HEK293 (cell line): ENCODE results near the gene HOXB9.

ENCODE experiments used
- CTCF ChIA-PET: fragments of 350-600 bp; formaldehyde crosslinking; extraction: SDS; loops from one replicate; lab custom pipeline; 2021; ENCODE audit warnings: antibody characterized with exemption; lab: Yijun Ruan, JAX
- POLR2A ChIA-PET: fragments of 300-600 bp; formaldehyde crosslinking; extraction: SDS; loops from one replicate; lab custom pipeline; 2020; ENCODE audit warnings: antibody characterized with exemption, inconsistent platforms; lab: Yijun Ruan, JAX
- H3K27ac ChIP-seq: fragments of 200-500 bp; sonication (Bioruptor generic); 2 replicates; pipeline ENCODE4 v1.5.1; 2014; ENCODE audit warnings: low read depth, low read length, control low read depth, inconsistent platforms; ENCODE audit errors: extremely low read depth
- H3K36me3 ChIP-seq, 2 experiments: fragments of 200-500 bp in 1 of 2; sonication (Bioruptor generic) in 1 of 2; 1 replicate in 1 of 2; 2 replicates in 1 of 2; pipeline ENCODE4 v1.5.1; 2014 to 2017; ENCODE audit warnings: inconsistent platforms in 2 of 2, low read length in 2 of 2; ENCODE audit not compliant: control insufficient read depth in 2 of 2, insufficient read depth in 1 of 2
- H3K4me1 ChIP-seq: fragments of 200-500 bp; sonication (Bioruptor generic); 2 replicates; pipeline ENCODE4 v1.5.1; 2014; ENCODE audit warnings: mild to moderate bottlenecking, low read length, inconsistent platforms; ENCODE audit not compliant: control insufficient read depth, insufficient read depth
- H3K4me3 ChIP-seq: 2 replicates; pipeline ENCODE4 v1.5.1; 2011; ENCODE audit warnings: low read depth, mild to moderate bottlenecking, control low read depth, low read length, moderate library complexity
- H3K9me3 ChIP-seq: fragments of 200-500 bp; sonication (Bioruptor generic); 2 replicates; pipeline ENCODE4 v1.5.1; 2014; ENCODE audit warnings: low read depth, low read length, inconsistent platforms; ENCODE audit not compliant: control insufficient read depth, insufficient read depth
- BCL6B ChIP-seq: fragments of 450-650 bp; formaldehyde crosslinking; IDR thresholded peaks from 2 replicates; pipeline ENCODE4 v1.5.1; 2017; ENCODE audit warnings: missing biosample characterization, missing genetic modification characterization
- ELK4 ChIP-seq: IDR thresholded peaks from 2 replicates; pipeline ENCODE4 v1.6.1; 2011; ENCODE audit warnings: mild to moderate bottlenecking, low read depth, low read length, borderline replicate concordance
- HIC1 ChIP-seq: fragments of 450-650 bp; formaldehyde crosslinking; IDR thresholded peaks from 2 replicates; pipeline ENCODE4 v1.5.1; 2016; ENCODE audit warnings: missing biosample characterization, missing genetic modification characterization
- HOXA7 ChIP-seq: sonication (generic); formaldehyde crosslinking; IDR thresholded peaks from 2 replicates; pipeline ENCODE4 v1.8.1; 2022; ENCODE audit warnings: missing genetic modification reagents, borderline replicate concordance
- KLF16 ChIP-seq: fragments of 450-650 bp; formaldehyde crosslinking; IDR thresholded peaks from 2 replicates; pipeline ENCODE4 v1.5.1; 2017; ENCODE audit warnings: missing biosample characterization, missing genetic modification characterization
- MZF1 ChIP-seq: fragments of 450-650 bp; formaldehyde crosslinking; IDR thresholded peaks from 2 replicates; pipeline ENCODE4 v1.5.1; 2017; ENCODE audit warnings: missing biosample characterization, missing genetic modification characterization, borderline replicate concordance
- SCRT2 ChIP-seq: fragments of 450-650 bp; formaldehyde crosslinking; IDR thresholded peaks from 2 replicates; pipeline ENCODE4 v1.5.1; 2016; ENCODE audit warnings: missing biosample characterization, missing genetic modification characterization
- SP7 ChIP-seq: fragments of 450-650 bp; formaldehyde crosslinking; IDR thresholded peaks from 2 replicates; pipeline ENCODE4 v1.5.1; 2016; ENCODE audit warnings: missing biosample characterization, missing genetic modification characterization
- ZBTB6 ChIP-seq: fragments of 450-650 bp; formaldehyde crosslinking; IDR thresholded peaks from 2 replicates; pipeline ENCODE4 v1.5.1; 2017; ENCODE audit warnings: missing biosample characterization, missing genetic modification characterization
- ZFP41 ChIP-seq: fragments of 450-650 bp; formaldehyde crosslinking; IDR thresholded peaks from 2 replicates; pipeline ENCODE4 v1.5.1; 2016; ENCODE audit warnings: missing biosample characterization, missing genetic modification characterization, borderline replicate concordance
- ZNF112 ChIP-seq: fragments of 450-650 bp; formaldehyde crosslinking; IDR thresholded peaks from 2 replicates; pipeline ENCODE4 v1.5.0; 2017; ENCODE audit warnings: missing biosample characterization, missing genetic modification characterization
- ZNF132 ChIP-seq: fragments of 450-650 bp; formaldehyde crosslinking; IDR thresholded peaks from 2 replicates; pipeline ENCODE4 v1.5.1; 2017; ENCODE audit warnings: missing biosample characterization, missing genetic modification characterization, borderline replicate concordance
- ZNF155 ChIP-seq: fragments of 450-650 bp; formaldehyde crosslinking; IDR thresholded peaks from 2 replicates; pipeline ENCODE4 v1.5.1; 2016; ENCODE audit warnings: missing biosample characterization, missing genetic modification characterization
- ZNF202 ChIP-seq: fragments of 450-650 bp; formaldehyde crosslinking; IDR thresholded peaks from 2 replicates; pipeline ENCODE4 v1.5.1; 2016; ENCODE audit warnings: missing biosample characterization, missing genetic modification characterization, borderline replicate concordance
- ZNF211 ChIP-seq: fragments of 450-650 bp; formaldehyde crosslinking; IDR thresholded peaks from 2 replicates; pipeline ENCODE4 v1.5.1; 2016; ENCODE audit warnings: low read depth, missing biosample characterization, missing genetic modification characterization
- ZNF248 ChIP-seq: fragments of 450-650 bp; formaldehyde crosslinking; IDR thresholded peaks from 2 replicates; pipeline ENCODE4 v1.5.1; 2017; ENCODE audit warnings: missing biosample characterization, missing genetic modification characterization
- ZNF26 ChIP-seq: fragments of 450-650 bp; formaldehyde crosslinking; IDR thresholded peaks from 2 replicates; pipeline ENCODE4 v1.5.1; 2016; ENCODE audit warnings: missing biosample characterization, missing genetic modification characterization
- ZNF341 ChIP-seq: fragments of 450-650 bp; formaldehyde crosslinking; IDR thresholded peaks from 2 replicates; pipeline ENCODE4; 2016; ENCODE audit warnings: low read depth, missing biosample characterization, missing genetic modification characterization
- ZNF510 ChIP-seq: fragments of 450-650 bp; formaldehyde crosslinking; IDR thresholded peaks from 2 replicates; pipeline ENCODE4 v1.5.1; 2018; ENCODE audit warnings: mild to moderate bottlenecking, missing genetic modification characterization, missing biosample characterization; ENCODE audit not compliant: insufficient replicate concordance
- ZNF624 ChIP-seq: fragments of 450-650 bp; formaldehyde crosslinking; IDR thresholded peaks from 2 replicates; pipeline ENCODE4 v1.5.1; 2017; ENCODE audit warnings: missing biosample characterization, missing genetic modification characterization
- ZNF776 ChIP-seq: fragments of 450-650 bp; formaldehyde crosslinking; IDR thresholded peaks from 2 replicates; pipeline ENCODE4 v1.5.0; 2017; ENCODE audit warnings: missing biosample characterization, missing genetic modification characterization, borderline replicate concordance
- ZNF785 ChIP-seq: fragments of 450-650 bp; formaldehyde crosslinking; IDR thresholded peaks from 2 replicates; pipeline ENCODE4 v1.5.1; 2016; ENCODE audit warnings: missing biosample characterization, missing genetic modification characterization
- TF ChIP-seq, protein P1 (sequence below): fragments of 450-650 bp; formaldehyde crosslinking; IDR thresholded peaks from 2 replicates; pipeline ENCODE4 v1.5.1; 2016; ENCODE audit warnings: missing biosample characterization, missing genetic modification characterization

Gene HOXB9

GRCh38 chr17:48597778-48598631 is 28.2 kb downstream of the HOXB9 start (continued):
- TF ChIP-seq BCL6B (no peak), ZNF510 (tag by site-specific recombination) (no peak), ZNF211 (tag by site-specific recombination) (no peak), ZFP41 (no peak), ZNF26 (tag by site-specific recombination) (no peak), KLF16 (tag by site-specific recombination) (no peak), ZNF112 (tag by site-specific recombination) (no peak), ZNF202 (tag by site-specific recombination) (no peak), ZNF785 (no peak), MZF1 (tag by site-specific recombination) (no peak), ZNF132 (tag by site-specific recombination) (no peak), ZNF624 (tag by site-specific recombination) (no peak)
- TF ChIP-seq, protein P1, sequence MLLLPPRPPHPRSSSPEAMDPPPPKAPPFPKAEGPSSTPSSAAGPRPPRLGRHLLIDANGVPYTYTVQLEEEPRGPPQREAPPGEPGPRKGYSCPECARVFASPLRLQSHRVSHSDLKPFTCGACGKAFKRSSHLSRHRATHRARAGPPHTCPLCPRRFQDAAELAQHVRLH (tag by site-specific recombination) = no peak

GRCh38 chr17:48597528-48597777 is 28.7 kb downstream of the HOXB9 start:
- H3K9me3 ChIP-seq = no peaks in the 10 kb centered on the region
- H3K4me3 ChIP-seq = peak overlapping the region; percentile 71
- H3K36me3 ChIP-seq = peaks cover 5 to 34% of the 10 kb centered on the region in 2 experiments; a peak in 1 of 3 replicates
- POLR2A ChIA-PET = interaction anchor here (1.0 kb wide), 1 partner anchor 26 kb away, joined by 3 read pairs; no protein-coding TSS in a partner anchor
- peak overlapping the region; percentile 87 for H3K27ac ChIP-seq
- peaks cover 46% of the 10 kb centered on the region for H3K4me1 ChIP-seq
- CTCF ChIA-PET = interaction anchor here (0.9 kb wide), 1 partner anchor 377 kb away, joined by 3 read pairs; no protein-coding TSS in a partner anchor
- 0 out of 2 replicates have a peak, but pooled peaks have one; percentile 0 for TF ChIP-seq ZBTB6
- TF ChIP-seq HIC1 (tag by site-specific recombination) = no peak
- no peak for TF ChIP-seq ZNF776 (tag by site-specific recombination)
- TF ChIP-seq HOXA7 (CRISPR knock-in tag) = no peak
- 0 out of 2 replicates have a peak, but pooled peaks have one; percentile 25 for TF ChIP-seq SCRT2
- no peak for TF ChIP-seq ZNF248 (tag by site-specific recombination)
- TF ChIP-seq SP7 (tag by site-specific recombination) = no peak
- TF ChIP-seq ELK4 = no peak
- no peak for TF ChIP-seq ZNF341 (tag by site-specific recombination)
- no peak for TF ChIP-seq ZFP41
- no peak for TF ChIP-seq ZNF155
